DND-41 (cell line): ENCODE results near the gene TNXB.
"Not testable (repeated sequence)": the region's sequence is repeated elsewhere in the genome, so short reads cannot be mapped to it uniquely, and the experiment has no call there.

Source experiments
- EZH2 ChIP-seq: IDR thresholded peaks from 3 replicates; pipeline ENCODE4 v1.6.1; 2012; ENCODE audit warnings: borderline replicate concordance, low read depth, mild to moderate bottlenecking, moderate library complexity, low read length, inconsistent platforms; ENCODE audit not compliant: severe bottlenecking
- TF ChIP-seq, protein P1 (sequence below): IDR thresholded peaks from 2 replicates; pipeline ENCODE4 v1.5.1; 2012; ENCODE audit warnings: borderline replicate concordance, low read length, moderate library complexity, mild to moderate bottlenecking; ENCODE audit not compliant: poor library complexity, severe bottlenecking; ENCODE audit errors: extremely low read depth

DNA sequence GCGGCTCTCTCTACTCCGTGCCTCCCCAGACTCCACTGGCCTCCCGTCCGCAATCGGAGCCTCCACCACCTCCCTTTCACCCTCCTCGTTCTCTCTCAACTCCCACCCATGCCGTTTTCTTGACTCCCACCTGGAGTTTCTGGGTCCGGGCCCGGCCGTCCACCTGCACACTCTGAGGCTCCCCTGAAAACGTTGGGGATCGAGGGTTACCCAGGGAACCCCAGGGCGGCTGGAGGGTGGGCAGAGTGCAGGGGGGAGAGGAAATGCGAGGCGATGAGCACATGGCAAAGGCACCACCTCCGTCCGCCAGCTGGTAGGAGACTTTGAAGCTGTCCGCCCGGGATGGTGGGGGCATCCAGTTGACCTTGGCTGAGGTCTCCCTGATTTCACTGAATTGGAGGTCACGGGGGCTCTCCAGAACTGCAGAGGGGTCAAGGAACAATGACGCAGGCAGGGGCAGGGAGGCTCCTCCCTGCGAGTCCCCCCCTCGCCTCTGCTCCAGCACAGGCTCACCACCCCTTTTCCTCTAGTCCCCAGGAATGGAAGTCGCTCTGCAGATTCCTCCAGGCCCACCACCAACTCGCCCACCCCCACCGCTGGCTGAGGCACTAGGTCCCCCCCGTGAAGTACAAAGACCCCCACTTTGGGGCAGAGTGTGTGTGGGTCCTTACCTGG, 98.1 kb downstream of the TNXB start:
- TF ChIP-seq, protein P1, sequence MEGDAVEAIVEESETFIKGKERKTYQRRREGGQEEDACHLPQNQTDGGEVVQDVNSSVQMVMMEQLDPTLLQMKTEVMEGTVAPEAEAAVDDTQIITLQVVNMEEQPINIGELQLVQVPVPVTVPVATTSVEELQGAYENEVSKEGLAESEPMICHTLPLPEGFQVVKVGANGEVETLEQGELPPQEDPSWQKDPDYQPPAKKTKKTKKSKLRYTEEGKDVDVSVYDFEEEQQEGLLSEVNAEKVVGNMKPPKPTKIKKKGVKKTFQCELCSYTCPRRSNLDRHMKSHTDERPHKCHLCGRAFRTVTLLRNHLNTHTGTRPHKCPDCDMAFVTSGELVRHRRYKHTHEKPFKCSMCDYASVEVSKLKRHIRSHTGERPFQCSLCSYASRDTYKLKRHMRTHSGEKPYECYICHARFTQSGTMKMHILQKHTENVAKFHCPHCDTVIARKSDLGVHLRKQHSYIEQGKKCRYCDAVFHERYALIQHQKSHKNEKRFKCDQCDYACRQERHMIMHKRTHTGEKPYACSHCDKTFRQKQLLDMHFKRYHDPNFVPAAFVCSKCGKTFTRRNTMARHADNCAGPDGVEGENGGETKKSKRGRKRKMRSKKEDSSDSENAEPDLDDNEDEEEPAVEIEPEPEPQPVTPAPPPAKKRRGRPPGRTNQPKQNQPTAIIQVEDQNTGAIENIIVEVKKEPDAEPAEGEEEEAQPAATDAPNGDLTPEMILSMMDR = not testable (repeated sequence)
- not testable (repeated sequence) for TF ChIP-seq EZH2
